NCI-H187 (cell line): Measurements from ENCODE around the gene SMAD7.

Experiments used
- DNase-seq, 2 experiments: peaks; one replicate each; lab custom pipeline; 2025; lab: John Stamatoyannopoulos, UW

Gene SMAD7

DNA sequence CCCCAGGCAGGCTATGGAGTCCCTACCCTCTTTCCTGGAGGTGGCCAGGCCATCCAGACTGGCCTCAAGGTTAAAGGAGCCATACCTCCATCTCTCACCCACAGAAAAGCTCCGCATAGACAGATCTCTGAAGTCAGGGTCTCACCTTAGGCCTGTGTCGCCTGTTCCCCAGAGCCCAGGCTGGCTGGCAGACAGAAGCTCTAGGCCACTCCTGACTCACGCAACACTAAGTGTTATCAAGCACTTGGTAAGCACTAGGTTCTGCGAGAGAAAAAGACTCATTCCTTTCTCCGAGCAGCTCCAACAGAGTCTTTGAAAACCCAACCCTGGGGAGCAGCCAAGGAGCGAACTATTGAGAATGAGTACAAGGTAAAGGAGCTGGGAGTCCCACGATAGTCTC, 6.1 kb downstream of the SMAD7 start:
- no peak for DNase-seq

DNA sequence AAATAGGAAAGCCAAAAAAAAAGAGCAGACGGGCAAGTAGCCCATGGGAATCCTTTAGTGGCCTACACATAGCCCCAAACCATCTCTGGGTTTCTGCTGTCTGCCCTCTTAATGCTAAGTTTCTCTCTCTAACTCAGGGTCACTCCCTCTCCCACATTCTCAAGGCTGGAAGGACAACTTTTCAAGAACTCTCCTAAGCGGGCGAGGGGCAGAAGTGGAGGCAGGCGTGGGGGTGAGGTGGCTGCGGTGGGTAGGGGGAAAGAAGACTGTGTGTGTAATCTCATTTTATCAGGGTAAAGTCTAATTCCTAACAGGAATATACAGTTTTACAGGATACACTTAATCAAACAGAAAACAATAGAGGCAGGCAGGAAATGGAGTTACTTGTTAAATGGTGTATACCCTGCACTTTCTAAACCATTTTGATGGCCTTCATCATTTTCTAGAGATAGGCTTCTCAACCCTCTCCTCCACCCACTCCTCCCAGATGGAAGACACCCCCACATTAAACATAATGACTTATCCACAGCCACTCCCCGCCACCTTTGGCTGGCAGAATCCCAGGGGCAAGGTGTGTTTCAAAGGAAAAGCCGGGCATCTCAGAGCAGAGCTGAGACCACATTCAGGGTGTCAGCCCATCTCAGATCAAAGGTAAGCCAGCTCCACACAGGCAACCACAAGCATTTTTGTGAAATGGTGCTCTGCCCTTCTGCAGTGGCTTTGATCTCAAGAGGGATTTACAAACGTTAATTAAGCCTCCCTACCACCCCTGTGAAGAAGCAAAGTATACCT, 6.8 kb downstream of the SMAD7 start:
- no peak for DNase-seq

DNA sequence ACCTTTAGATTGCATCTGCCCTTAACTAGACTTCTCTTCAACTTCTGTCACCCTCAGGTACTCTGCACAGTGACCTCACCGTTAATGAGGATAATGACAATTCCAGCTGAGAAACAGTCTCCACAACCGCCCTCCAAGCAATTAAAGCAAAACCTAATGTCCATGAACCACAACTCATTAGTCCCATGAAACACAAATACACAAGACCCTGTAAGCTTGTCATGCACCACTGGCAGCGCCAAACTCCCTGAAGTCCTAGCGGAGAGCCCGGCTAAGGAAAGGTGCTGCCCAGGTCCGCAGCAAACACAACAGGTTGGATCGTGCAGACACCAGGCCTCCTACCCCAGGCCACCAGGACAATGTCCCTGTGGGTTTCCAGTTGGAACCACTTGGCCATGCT, 7.4 kb downstream of the SMAD7 start:
- DNase-seq = no peak

DNA sequence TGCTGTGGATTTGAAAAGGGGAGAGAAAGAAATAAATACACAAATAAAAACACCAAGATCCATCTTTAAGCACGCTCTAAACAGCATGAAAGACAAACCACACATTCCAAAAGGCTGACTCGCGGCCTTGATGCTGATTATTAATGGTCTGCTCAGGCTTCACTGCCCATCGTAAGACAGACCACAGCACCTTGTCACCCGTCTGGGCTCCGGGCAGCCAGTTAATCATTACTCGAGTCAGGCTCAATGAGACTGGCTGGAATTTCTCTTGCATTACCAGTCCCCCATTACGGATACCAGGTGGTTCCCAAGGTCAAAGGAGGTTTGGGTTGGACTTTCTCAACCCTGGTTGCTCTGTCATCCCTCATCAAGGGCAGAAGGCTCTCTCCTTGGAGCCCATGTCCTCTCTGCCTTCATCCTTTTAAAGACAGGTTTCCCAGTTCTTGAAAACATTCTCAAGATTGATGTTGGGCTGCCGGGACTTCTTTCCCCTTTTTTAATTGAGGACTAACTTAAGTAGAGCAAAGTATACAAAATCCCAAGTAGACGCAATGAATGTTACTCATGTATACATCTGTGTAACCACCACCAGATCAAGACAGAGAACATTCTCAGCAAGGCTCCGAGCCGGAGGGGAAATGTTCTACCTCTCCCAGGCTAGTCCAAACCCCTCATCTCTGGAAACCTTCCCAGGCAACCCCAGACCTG, 8.1 kb downstream of the SMAD7 start:
- no peak for DNase-seq

DNA sequence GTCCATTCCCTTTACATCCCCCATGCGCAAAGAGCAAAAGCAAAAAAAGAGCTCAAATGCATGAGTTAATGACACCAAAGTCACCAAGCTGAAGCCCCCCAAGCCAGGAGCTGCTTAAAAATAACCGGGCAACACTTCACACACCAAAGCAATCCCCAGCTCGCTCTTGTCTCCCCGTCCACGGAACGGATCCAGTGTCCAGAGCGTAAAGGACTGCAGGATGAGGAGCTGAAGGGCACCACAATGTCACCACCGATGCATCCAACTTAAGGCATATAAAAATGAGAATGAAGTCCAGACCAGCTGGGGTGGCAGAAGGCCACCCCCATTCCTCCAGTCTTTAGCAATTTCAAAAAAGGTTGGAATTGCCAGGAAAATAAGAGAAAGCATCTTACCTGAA, 8.7 kb downstream of the SMAD7 start:
- DNase-seq = no peak

DNA sequence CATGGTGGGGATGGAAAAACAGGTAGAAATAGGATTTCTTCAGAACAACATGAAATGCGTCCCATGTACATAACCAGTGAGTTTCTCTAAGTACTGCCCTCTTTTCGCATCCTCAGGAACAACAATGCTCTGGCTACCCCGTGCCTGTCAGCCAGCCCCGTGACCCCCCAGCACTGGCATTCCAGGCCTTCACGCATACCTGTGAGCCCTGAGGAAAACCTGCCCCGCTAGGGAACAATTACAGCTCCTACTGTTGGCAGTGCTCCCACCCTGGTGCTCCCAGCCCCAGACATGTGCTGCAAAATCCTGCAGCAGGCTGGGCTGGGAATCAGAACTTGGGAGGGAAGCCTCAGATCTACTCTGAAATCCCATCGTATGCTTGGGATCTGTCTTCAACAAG, 9.1 kb downstream of the SMAD7 start:
- DNase-seq = no peak

DNA sequence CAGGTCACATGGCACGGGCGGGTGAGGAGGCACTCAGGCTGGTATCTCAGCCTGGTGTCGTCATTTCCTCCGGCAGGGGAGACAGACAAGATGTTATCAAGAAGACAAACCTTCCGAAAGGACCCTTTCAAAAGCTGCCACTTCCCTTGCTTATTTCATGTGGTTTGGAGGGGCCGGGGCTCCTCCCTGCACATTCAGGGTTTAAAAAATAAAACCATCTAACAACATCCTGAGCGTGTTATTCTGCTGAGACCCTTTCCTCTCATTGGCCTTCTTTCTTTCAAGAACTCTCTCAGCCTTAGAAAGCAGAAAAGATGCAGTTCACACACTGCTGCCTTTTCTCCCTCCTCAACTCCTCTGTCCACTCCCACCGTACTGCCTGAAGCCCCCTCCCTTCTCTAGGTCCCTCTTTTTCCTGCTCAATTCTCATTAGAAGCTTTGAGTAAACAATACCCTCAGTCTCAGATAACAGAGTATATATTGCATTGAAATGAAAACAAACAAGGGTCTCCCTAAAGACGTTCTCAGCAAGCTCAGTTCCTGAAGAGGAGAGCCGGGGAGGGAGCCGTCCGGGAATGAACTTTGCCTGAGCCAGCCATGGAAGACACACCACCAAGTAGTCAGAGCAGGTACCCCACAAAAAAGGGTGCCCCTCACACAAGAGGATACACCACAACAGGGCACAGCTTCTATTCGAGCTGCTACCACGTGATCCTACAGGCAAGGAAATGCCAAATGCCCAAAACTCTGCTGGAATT, 9.7 kb downstream of the SMAD7 start:
- no peak for DNase-seq

DNA sequence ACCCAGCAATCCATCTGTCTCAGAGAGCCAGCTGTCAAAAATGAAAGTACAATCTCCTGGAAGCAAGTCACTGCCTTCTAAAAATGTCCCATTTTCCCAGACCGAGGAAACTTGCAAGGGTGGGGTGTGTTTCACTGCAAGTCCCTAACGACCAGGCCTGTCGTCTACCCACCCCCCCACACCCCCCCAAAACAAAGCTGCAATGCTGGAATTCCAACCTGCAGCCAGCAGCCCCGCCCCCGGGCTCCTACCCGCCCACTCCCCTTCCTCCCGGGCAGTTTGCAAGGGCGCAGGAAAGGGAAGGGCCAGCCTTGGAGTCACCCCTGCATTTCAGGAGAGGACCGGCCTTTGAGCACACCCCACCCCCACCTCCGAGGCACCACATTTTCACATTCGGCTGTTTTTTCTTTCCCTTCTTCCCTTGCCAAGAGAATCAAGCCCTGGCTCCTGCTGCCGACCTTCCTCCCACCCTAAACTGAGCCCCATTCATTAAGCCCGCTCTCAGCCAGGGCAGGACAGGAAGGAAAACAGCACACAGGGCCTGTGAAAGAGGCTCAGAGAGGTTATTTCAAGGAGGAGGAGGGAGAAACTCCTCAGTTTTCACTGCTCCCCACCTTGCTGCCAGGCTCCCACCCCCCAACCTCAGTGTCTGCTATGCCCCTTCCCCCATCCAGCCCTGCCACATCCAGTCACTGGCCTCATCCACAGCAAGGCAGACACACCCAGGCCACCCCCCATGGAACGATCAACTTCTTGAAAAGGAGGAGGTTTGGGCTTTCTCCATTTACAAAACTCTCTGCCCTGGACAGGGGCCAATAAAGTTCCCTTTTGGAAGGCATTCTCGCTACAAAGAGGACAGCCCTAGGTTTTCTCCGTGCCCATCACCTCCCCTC, 11.3 kb downstream of the SMAD7 start:
- no peak for DNase-seq

DNA sequence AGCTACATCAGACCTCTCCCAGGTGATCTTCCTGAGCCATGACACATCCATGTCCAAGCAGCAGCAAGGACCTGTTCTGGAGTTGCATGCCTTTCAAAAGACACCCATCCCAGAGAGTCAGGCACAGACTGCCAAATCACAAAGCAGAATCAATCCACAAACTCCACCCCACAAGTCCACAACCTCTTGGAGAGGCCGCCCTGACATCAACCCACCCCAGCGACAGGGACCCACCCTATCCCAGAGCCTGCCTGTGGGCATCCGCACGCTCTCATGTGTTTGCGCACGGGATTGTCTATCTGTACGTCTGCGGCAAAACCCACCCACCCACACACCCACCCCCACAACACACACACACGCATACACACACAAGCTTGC, 11.9 kb downstream of the SMAD7 start:
- DNase-seq = no peak

DNA sequence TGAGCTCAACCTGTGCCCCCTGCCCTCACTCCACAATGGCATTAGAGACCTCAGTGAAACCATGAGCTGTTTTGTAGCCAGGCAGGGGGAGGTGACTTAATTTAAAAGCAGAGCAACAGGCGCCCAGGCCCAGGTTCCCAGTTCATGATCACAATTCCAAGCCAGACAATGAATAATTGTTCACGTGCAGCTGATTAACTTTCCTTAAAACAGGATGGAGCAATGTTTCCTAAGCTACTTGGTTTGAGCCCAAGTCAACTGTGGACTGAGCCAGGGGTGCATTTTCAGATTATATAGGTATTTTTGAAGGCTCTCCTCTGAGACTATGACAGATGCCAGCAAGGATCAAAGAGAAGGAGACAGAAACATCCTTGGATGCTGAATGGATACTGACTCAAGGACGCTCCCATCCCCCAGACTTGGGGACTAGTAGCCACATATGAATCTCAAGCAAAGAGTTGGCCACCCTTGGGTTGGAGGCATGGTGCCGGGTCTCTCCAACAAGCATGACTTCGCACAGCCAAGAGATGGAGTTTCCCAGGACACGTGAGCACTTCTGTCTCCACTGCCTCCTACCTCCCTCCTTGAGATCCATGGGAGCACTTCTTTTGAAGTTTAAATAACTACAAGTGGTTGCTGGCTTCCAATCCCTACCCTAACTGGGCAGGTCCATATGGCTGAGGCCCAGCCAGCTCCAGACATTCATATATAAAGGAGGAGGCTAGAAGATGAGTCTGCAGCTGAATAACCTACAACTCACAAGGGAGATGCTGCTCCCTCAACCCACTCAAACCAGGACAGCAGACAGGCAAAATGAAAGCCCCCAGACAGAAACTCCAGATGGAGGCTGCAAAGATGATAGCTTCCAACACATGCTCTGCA, 12.7 kb downstream of the SMAD7 start:
- no peak for DNase-seq

DNA sequence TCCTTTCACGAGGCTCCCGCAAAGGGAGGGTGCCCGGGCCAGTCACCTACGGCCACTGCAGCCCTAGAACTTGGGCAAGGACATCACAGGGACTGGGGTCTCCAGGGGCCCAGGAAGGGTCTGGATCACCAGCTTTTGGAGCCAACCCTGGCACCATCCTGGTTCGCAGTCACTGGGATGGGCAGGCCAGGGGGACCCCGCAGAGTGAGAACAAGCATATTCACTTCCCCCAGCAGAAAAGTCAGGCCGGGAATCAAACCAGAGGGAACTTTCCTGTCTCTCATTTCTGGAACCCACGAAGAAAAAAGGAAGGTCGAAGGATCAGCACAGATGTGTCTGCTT, 15.4 kb downstream of the SMAD7 start:
- DNase-seq = no peak

DNA sequence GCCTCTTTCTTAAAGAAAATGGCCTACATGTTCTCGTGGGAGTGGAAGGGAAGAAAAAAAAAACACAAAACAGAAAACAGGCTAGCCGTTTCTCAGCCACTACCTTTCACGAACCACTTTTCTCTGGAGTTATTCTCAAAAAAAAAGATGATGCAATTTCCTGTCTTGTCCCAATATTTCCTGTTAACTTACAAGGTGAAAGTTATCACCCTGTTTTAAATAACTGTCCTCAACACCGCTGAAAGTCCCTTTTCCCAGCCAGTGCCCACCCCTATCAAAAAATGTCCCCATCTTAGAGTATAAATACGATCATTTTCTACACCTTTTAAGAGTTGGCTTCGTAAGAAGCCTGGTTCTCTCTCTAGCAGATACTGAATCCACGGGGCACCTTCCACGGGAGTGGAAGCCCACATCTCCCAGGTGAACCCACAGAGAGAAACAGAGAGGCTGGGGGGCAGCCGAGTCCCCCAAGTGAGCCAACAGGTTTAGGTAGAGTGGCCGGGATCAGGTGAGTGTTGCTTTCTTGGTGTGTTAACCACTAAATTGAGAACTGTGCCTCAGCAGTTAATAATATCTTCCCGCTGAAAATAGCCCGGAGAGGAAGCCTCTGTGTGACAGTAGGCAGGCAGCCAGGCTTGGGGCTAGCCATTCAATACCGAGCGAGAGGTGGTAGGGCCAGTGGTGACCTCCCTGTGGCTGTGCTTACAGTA, 15.9 kb downstream of the SMAD7 start:
- DNase-seq = no peak

DNA sequence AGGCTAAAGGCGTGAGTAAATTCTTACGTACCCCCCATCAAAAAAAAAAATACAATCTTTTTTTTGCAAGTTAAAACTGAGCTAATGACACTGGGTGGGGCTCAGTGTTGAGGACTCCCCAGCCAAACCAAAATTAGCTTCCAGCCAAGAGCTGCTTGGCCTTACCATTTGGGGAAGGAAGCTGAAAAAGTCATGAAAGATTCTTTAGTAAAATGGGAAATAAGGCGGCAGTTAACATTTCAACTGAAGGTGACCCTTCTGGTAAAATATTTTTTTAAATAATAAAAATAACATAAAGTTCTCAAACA, 16.4 kb downstream of the SMAD7 start:
- no peak for DNase-seq

DNA sequence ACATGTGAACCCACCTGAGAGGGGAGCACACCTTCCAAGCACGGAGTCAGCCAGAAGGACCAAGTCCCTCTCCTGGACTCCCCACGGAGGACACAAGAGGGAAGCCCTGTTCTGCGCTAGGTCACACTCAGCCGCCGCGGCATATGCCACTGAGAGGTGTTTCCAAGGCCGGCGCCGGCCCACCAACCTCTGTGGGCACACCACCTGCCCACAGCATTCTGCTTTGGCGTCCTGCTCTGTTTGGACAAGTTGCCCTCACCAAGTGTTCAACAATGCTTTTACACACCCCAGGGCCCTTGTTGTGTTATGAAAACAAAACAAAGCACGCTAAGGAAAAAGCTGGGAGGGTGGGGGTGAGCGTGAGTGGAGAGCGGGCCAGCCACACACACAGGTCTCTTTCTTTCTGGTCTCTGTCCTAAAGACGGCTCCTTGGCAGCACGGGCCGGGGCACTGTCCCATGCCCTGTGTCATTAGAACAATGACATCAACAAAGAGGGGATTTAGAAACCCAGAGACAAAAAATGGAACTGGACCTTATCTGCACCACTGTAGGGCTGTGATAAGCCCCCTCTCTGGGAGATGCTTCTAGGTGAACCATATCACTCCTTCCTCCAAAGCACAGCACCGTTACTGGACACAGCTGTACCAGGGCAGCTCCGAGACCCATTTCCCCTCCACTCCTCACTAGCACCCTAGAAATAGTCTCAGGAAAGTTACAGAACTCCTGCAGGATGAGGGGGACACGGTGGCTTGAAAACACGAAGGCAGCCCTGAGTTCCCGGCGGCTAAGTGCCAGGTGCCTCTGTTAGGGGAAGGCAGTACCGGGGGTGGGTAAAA, 17.0 kb downstream of the SMAD7 start:
- no peak for DNase-seq

DNA sequence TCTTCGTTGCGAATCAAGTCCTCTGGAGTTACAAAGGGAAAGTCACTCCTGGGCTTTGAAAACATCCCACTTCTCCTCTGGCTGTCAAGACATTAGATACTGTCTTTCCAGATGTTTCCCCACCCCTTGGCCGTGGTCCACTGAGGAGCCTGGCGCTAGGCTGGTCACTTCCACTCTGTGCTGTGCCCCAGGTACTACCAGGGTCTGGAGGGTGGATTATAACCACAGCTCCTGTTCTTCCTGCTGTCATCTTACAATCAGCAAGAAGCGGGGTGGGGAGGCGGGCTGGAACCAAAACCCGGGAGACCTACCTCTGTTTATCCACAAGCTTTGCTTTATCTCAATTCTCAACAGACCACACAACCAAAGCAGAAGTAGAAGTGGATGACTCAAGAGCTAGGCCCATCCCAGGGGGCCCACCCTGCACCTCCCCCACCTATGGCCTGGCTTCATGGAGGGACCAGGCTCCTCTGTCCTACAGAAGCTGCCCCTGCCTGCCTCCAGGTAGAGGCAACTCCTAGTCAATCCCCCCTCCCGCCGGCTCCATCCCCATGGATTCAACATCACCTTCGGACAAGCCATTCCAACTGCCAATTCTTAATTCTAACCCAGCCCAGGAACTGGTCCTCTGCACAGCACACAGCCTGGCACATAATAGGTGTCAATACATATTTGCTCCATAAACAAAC, 17.8 kb downstream of the SMAD7 start:
- no peak for DNase-seq

DNA sequence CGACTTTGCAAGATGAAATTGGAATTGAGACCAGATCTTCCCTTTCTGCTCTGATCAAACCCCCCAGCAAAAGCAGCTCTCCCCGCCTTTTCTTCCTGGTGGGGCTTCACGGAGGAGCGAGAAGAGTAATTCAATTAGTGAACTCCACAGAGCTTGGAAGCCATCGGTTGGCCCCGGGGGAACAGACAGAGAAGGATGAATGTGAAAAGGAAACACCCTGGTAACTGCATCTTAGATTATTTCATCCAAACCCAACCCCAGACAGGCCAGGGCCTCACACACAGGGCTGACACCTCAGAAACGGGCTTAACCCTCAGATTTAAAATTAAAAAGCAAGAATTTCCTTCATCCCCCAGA, 18.3 kb downstream of the SMAD7 start:
- DNase-seq = no peak

DNA sequence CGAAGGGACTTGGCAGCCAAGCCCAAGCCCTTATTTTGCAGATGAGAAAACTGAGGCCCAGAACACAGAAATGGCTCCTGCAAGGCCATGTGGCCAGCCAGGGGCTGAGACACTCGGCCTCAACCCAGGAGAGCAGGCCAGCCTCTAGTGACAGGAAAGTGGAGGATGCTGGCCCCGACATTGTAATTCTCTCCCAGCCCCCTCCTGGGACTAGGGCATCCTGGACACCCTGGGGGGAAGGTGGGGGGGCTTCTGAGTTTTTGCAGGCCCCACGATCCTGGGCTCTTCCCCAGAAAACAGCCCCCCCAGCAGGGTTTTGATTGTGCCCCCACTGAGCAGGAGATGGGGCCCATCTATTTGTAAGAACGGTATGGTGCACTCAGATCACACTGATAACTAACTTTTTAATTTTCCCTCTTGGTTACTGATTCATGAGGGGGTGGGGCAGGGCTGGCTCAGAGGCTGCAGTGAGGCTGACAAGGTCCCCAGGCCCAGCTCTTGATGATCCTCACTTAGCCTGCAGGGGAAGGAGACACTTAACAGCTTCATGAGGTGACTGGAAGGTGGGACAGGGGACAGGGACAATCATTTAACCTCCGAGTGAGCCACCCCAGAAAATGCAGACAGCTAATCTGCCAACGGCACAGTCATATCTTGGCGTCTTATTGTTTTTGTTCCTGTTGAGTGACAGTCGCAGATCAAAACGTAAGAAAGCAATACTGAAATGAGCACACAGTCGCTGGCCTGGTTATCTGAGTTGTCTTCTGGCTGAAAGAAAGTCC, 18.9 kb downstream of the SMAD7 start:
- DNase-seq = no peak

DNA sequence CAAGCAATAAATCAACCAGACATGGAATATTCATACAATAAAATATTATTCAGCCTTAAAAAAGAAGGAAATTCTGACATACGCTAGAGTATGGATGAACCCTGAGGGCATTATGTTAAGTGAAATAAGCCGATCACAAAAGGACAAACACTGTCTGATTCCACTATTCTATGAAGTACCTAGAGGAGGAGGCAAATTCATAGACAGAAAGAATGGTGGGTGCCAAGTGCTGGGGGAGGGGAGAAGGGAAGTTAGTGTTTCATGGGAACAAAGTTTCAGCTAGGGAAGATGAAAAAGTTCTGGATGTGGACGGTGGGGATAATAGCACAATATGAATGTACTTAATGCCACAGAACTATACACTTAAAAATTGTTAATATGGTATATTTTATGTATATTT, 19.8 kb downstream of the SMAD7 start:
- DNase-seq = no peak
